GM10266 (cell line): ENCODE measurements around the gene CRYL1.
"Not testable (repeated sequence)": the region's sequence is repeated elsewhere in the genome, so short reads cannot be mapped to it uniquely, and the experiment has no call there.

Source experiments
- DNase-seq: peaks from one replicate; pipeline ENCODE4 v3.0.0; 2012; ENCODE audit errors: extremely low spot score
- TF ChIP-seq, protein P1 (sequence below): IDR thresholded peaks from 2 replicates; pipeline ENCODE4 v1.5.1; 2012; ENCODE audit warnings: mild to moderate bottlenecking, low read depth; ENCODE audit not compliant: control insufficient read depth, insufficient read depth; ENCODE audit errors: missing control alignments

The CRYL1 gene

GRCh38 chr13:20442375-20442774 lies 83.3 kb downstream of the CRYL1 start:
- TF ChIP-seq, protein P1, sequence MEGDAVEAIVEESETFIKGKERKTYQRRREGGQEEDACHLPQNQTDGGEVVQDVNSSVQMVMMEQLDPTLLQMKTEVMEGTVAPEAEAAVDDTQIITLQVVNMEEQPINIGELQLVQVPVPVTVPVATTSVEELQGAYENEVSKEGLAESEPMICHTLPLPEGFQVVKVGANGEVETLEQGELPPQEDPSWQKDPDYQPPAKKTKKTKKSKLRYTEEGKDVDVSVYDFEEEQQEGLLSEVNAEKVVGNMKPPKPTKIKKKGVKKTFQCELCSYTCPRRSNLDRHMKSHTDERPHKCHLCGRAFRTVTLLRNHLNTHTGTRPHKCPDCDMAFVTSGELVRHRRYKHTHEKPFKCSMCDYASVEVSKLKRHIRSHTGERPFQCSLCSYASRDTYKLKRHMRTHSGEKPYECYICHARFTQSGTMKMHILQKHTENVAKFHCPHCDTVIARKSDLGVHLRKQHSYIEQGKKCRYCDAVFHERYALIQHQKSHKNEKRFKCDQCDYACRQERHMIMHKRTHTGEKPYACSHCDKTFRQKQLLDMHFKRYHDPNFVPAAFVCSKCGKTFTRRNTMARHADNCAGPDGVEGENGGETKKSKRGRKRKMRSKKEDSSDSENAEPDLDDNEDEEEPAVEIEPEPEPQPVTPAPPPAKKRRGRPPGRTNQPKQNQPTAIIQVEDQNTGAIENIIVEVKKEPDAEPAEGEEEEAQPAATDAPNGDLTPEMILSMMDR, result no peak
- no peak for DNase-seq

GRCh38 chr13:20441879-20442278 lies 83.8 kb downstream of the CRYL1 start:
- DNase-seq, result no peak
- TF ChIP-seq, protein P1, result no peak

DNA sequence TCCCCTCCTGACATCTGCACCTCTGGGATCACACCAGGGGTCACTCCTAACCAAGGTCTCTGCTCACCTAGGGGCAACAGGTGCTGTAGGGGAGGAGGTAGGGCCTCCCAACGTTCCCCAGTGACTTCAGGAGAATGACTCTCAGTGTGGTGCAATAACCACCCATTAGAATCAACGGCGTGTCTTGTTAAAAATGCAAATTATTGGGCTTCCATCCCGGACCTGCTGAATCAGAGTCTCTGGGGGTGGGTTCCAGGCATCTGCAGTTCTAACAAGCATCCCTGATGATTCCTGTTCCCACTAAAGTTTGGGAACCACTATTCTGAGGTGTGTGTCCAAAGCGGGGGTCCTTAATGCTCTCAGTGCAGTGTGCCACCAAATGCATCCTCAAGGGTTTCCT lies 84.6 kb downstream of the CRYL1 start:
- TF ChIP-seq, protein P1, result no peak
- DNase-seq, result no peak

DNA sequence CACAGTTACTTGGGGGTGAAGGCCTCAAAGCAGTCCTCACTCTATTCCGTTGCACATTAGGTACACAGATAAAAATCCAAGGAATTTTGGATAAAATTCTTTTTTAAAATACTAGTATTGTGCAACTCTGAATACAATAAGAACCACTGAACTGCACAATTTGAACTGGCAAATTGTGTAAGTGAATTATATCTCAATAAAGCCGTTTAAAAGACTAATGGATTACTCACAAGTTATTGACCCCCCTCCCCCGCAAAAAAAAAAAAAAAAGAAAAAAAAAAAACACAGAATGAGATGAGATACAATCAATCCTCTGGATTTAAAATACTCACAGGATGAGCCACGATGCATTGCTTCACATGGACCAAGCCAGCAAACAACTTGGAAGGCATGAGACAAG lies 86.4 kb downstream of the CRYL1 start:
- DNase-seq, result no peak
- TF ChIP-seq, protein P1, result no peak

GRCh38 chr13:20438801-20439200 lies 86.9 kb downstream of the CRYL1 start:
- no peak for DNase-seq
- TF ChIP-seq, protein P1, result no peak

GRCh38 chr13:20436505-20436904 lies 89.2 kb downstream of the CRYL1 start:
- TF ChIP-seq, protein P1, result no peak
- no peak for DNase-seq

DNA sequence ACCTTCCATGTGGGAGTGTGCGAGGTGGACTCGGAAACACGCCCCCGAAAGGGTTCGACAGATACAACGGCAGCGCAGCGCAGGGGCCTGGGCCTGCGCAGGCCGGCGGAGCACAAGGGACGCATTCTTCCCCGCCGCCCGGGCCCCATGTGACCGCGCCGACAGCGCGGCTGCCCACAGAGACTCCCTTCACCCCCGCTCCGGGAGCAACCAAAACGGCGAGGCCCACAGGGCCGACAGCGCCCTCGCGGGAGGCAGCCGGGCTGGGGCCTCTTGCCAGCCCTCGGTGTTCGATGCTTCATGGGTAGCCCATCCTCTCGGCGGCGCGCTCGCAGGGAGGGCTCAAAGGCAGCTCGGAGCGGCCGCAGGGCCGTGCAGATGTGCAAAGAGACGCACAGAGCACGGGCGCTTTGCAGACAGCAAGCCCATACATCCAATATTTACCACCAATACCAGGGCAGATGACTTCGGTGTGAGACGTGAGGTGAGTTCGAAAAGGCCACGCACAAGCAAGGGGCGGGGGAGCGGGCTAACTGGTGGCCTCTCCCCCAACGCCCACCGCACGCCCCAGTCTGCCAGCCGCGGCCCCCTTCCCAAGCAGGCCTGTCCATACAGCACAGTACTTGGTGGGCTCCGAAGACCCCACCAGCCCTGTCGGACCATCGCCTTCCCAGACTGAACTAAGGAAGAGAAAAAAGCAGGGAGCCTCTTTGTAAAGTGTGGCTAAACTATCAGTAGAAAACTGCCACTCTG lies 89.9 kb downstream of the CRYL1 start:
- TF ChIP-seq, protein P1, result no peak
- DNase-seq, result no peak

GRCh38 chr13:20434210-20434609 lies 91.4 kb downstream of the CRYL1 start:
- DNase-seq, result not testable (repeated sequence)
